Measurements from ENCODE around the gene TNFRSF11A. TPM values are rescaled to one million over a fixed set of nuclear protein-coding genes. Genes with fewer than 3 reads are reported as not detected.

Gene TNFRSF11A
- total and polyA plus RNA-seq, 12 donors: 0.29 to 2.7 (median 0.78) TPM

- H3K9me3 ChIP-seq: no peaks in the 10 kb centered on the region
- no peak for TF ChIP-seq CTCF (IDR thresholded peaks at IDR 0.05)
- no peak overlapping the region for H3K4me3 ChIP-seq
- DNase-seq: no peak
- intact Hi-C loops (cut with DNase I): no loop called here
- H3K36me3 ChIP-seq: no peaks in the 10 kb centered on the region
- H3K4me1 ChIP-seq: peaks cover 0 to 6% (median 0%) of the 10 kb centered on the region in 9 donors
- 18 to 29% methylated on average over 4 of the region's 4 CpGs for whole genome bisulfite sequencing, 2 donors
- no peak overlapping the region for H3K27ac ChIP-seq
- no peaks in the 10 kb centered on the region for H3K27me3 ChIP-seq
- ATAC-seq: no peak
Measured at GRCh38 chr18:62399781-62400308, 74.7 kb downstream of the TNFRSF11A start.

GRCh38 chr18:62400916-62401315 is 75.8 kb downstream of the TNFRSF11A start:
- ATAC-seq (no peak), DNase-seq (no peak)
- Histone ChIP-seq H3K27ac (no peak overlapping the region), H3K27me3 (no peaks in the 10 kb centered on the region), H3K4me3 (no peak overlapping the region), H3K9me3 (no peaks in the 10 kb centered on the region), H3K4me1 (peaks cover 0 to 6% (median 0%) of the 10 kb centered on the region in 9 donors), H3K36me3 (no peaks in the 10 kb centered on the region)
- no peak for TF ChIP-seq CTCF (IDR thresholded peaks at IDR 0.05)
- 71 to 79% methylated on average over 3 of the region's 3 CpGs for WGBS, 2 donors
- intact Hi-C loops (cut with DNase I): no loop called here

GRCh38 chr18:62402342-62402948 is 77.3 kb downstream of the TNFRSF11A start:
- intact Hi-C loops (cut with DNase I): no loop called here
- ATAC-seq: no peak

GRCh38 chr18:62403120-62403519 is 78.0 kb downstream of the TNFRSF11A start:
- Histone ChIP-seq H3K27ac (no peak overlapping the region), H3K9me3 (no peaks in the 10 kb centered on the region), H3K4me3 (no peak overlapping the region), H3K4me1 (peaks cover 0 to 6% (median 0%) of the 10 kb centered on the region in 9 donors), H3K36me3 (no peaks in the 10 kb centered on the region), H3K27me3 (no peaks in the 10 kb centered on the region)
- TF ChIP-seq CTCF (IDR thresholded peaks at IDR 0.05): no peak
- 89 to 96% methylated on average over 3 of the region's 3 CpGs for WGBS, 2 donors
- DNase-seq: no peak
- ATAC-seq: no peak
- intact Hi-C loops (cut with DNase I): no loop called here

More at GRCh38 chr18:62402342-62402948, 77.3 kb downstream of the TNFRSF11A start:
- no peak for DNase-seq
- H3K4me3 ChIP-seq: no peak overlapping the region
- TF ChIP-seq CTCF (IDR thresholded peaks at IDR 0.05): no peak
- no peaks in the 10 kb centered on the region for H3K36me3 ChIP-seq
- no peaks in the 10 kb centered on the region for H3K9me3 ChIP-seq
- H3K27ac ChIP-seq: no peak overlapping the region
- no peaks in the 10 kb centered on the region for H3K27me3 ChIP-seq
- 90 to 93% methylated on average over 6 of the region's 6 CpGs for WGBS, 2 donors
- peaks cover 0 to 6% (median 0%) of the 10 kb centered on the region in 9 donors for H3K4me1 ChIP-seq

Data from heart right ventricle (tissue), 16 donors.